Measurements from ENCODE around the gene ADA. TPM values are rescaled to one million over a fixed set of nuclear protein-coding genes. Genes with fewer than 3 reads are reported as not detected.

The ADA gene
- total RNA-seq, 4 donors from 2014 or later = 2.2 to 5.1 (median 3.0) TPM

GRCh38 chr20:44621939-44622338 is 29.6 kb downstream of the ADA start:
- Histone ChIP-seq H3K27ac (no peak overlapping the region), H3K9me3 (no peaks in the 10 kb centered on the region), H3K4me1 (peaks cover 0 to under 1% of the 10 kb centered on the region in 2 donors), H3K36me3 (peaks cover 3 to 25% of the 10 kb centered on the region in 2 donors), H3K4me3 (no peak overlapping the region), H3K27me3 (no peaks in the 10 kb centered on the region)
- intact Hi-C loops (cut with DNase I; ENCODE audit: low total_unique reads) = no loop called here
- no peak for TF ChIP-seq POLR2A (IDR thresholded peaks at IDR 0.05)
- in situ Hi-C loops (cut with MboI; ENCODE audit: low sequenced_read_pairs in 4 of 4) = loop anchor here in 3 of 4 donors (25.0 kb wide), 2 partner anchors 235 to 410 kb away; partner anchors contain the start of gene OSER1 (in 3 of the 3)
- ATAC-seq (no peak), DNase-seq (no peak)

- Histone ChIP-seq H3K36me3 (peaks cover 3 to 25% of the 10 kb centered on the region in 2 donors), H3K4me3 (no peak overlapping the region), H3K9me3 (no peaks in the 10 kb centered on the region), H3K27ac (no peak overlapping the region), H3K27me3 (no peaks in the 10 kb centered on the region), H3K4me1 (peaks cover 5 to 6% of the 10 kb centered on the region in 2 donors)
- in situ Hi-C loops (cut with MboI; ENCODE audit: low sequenced_read_pairs in 4 of 4) (loop anchor here in 3 of 4 donors (25.0 kb wide), 2 partner anchors 234 to 409 kb away; partner anchors contain the start of gene OSER1 (in 3 of the 3)), intact Hi-C loops (cut with DNase I; ENCODE audit: low total_unique reads) (no loop called here)
- DNase-seq (no peak), ATAC-seq (no peak)
- TF ChIP-seq CTCF (IDR thresholded peaks at IDR 0.05 in 4 of 5, conservative IDR thresholded peaks at IDR 0.05 in 1 of 5) (no peak), POLR2A (IDR thresholded peaks at IDR 0.05) (no peak)
These were observed 30.2 kb downstream of the ADA start for GRCh38 chr20:44621325-44621724.

- H3K9me3 ChIP-seq = no peaks in the 10 kb centered on the region
- peaks cover 18 to 19% of the 10 kb centered on the region in 2 donors for H3K4me1 ChIP-seq
- no peak overlapping the region for H3K4me3 ChIP-seq
- intact Hi-C loops (cut with DNase I; ENCODE audit: low total_unique reads) (no loop called here), in situ Hi-C loops (cut with MboI; ENCODE audit: low sequenced_read_pairs in 4 of 4) (loop anchor here in 3 of 4 donors (25.0 kb wide), 2 partner anchors 233 to 408 kb away; partner anchors contain the start of gene OSER1 (in 3 of the 3))
- TF ChIP-seq CTCF (IDR thresholded peaks at IDR 0.05 in 4 of 5, conservative IDR thresholded peaks at IDR 0.05 in 1 of 5) (no peak), POLR2A (IDR thresholded peaks at IDR 0.05) (no peak)
- H3K36me3 ChIP-seq = peaks cover 3 to 36% of the 10 kb centered on the region in 2 donors
- no peaks in the 10 kb centered on the region for H3K27me3 ChIP-seq
- peak overlapping the region in 1 of 4 donors; percentile 1 for H3K27ac ChIP-seq
- DNase-seq = no peak
- ATAC-seq = no peak
These were observed 31.5 kb downstream of the ADA start for GRCh38 chr20:44620030-44620429.

- DNase-seq (no peak), ATAC-seq (no peak)
- Histone ChIP-seq H3K4me1 (peaks cover 23 to 26% of the 10 kb centered on the region in 2 donors), H3K27ac (no peak overlapping the region), H3K9me3 (no peaks in the 10 kb centered on the region), H3K36me3 (peaks cover 3 to 44% of the 10 kb centered on the region in 2 donors), H3K4me3 (no peak overlapping the region), H3K27me3 (no peaks in the 10 kb centered on the region)
- intact Hi-C loops (cut with DNase I; ENCODE audit: low total_unique reads) = no loop called here
- TF ChIP-seq CTCF (IDR thresholded peaks at IDR 0.05 in 4 of 5, conservative IDR thresholded peaks at IDR 0.05 in 1 of 5) = no peak
- TF ChIP-seq POLR2A (IDR thresholded peaks at IDR 0.05) = no peak
- in situ Hi-C loops (cut with MboI; ENCODE audit: low sequenced_read_pairs in 4 of 4) = loop anchor here (10.0 to 25.0 kb wide), 3 partner anchors 232 to 407 kb away; partner anchors contain the start of gene OSER1 (in 3 of the 4)
These were observed 32.2 kb downstream of the ADA start for GRCh38 chr20:44619294-44619693.

- Histone ChIP-seq H3K9me3 (no peaks in the 10 kb centered on the region), H3K4me1 (peaks cover 23 to 29% of the 10 kb centered on the region in 2 donors), H3K36me3 (peaks cover 3 to 54% of the 10 kb centered on the region in 2 donors), H3K27ac (peak overlapping the region in 2 of 4 donors; percentile 5 to 82), H3K27me3 (no peaks in the 10 kb centered on the region), H3K4me3 (no peak overlapping the region)
- in situ Hi-C loops (cut with MboI; ENCODE audit: low sequenced_read_pairs in 4 of 4) (loop anchor here (10.0 to 25.0 kb wide), 3 partner anchors 231 to 406 kb away; partner anchors contain the start of gene OSER1 (in 3 of the 4)), intact Hi-C loops (cut with DNase I; ENCODE audit: low total_unique reads) (no loop called here)
- TF ChIP-seq CTCF (IDR thresholded peaks at IDR 0.05 in 4 of 5, conservative IDR thresholded peaks at IDR 0.05 in 1 of 5) = no peak
- TF ChIP-seq POLR2A (IDR thresholded peaks at IDR 0.05) = no peak
- no peak for DNase-seq
- no peak for ATAC-seq
These were observed 33.2 kb downstream of the ADA start for GRCh38 chr20:44618318-44618731.
